AG09309 (cell line): ENCODE measurements around the gene SCAF11.

Experiments
- DNase-seq: peaks from one replicate; pipeline ENCODE4 v3.0.0-alpha.2; 2010; ENCODE audit warnings: low read depth
- H3K4me3 ChIP-seq: 2 replicates; pipeline ENCODE4 v1.5.1; 2011; ENCODE audit warnings: mild to moderate bottlenecking, low read depth, low read length, moderate library complexity; ENCODE audit not compliant: control insufficient read depth
- TF ChIP-seq, protein P1 (sequence below): IDR thresholded peaks from 2 replicates; pipeline ENCODE4 v1.5.1; 2011; ENCODE audit warnings: mild to moderate bottlenecking, low read depth, low read length, inconsistent platforms; ENCODE audit not compliant: insufficient read depth, control insufficient read depth; ENCODE audit errors: missing control alignments

Gene SCAF11

DNA sequence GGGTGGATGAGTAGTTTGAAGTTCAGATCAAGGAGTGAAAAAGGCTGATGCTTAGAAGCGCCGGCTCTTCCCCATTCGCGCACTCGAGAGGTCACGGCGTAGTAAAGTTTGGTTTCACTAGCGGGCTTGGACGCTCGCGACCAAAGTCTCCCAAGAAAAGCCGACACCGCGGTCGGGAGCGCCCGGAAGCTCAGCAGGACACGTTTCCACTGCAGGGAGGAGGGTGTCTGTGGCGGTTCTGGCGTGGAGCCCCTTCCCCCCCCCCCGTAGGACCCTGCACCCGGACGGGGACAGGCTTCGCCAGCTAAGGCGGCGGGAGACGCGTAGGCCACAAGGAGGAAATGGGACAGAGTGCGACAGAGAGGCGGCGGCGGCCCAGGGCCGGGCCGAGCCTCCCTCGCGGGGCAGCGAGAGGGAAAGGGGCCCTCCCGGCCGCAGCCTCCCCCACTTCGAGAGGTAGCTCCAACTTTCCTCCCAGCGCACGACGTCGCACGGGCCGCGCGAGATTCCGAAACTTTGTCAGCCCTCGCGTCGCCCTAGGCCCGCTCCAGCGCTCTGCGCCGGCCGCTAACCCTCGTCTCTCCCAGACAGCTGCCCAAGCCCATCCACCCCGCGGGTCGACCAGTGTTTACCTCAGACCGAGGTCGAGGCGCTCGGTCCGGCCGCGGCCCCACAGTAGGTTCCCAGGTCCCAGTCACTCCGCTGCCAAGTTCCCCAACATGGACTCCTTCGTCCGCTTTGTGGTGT lies 480 bp downstream of the SCAF11 start:
- no peak for DNase-seq
- TF ChIP-seq, protein P1, sequence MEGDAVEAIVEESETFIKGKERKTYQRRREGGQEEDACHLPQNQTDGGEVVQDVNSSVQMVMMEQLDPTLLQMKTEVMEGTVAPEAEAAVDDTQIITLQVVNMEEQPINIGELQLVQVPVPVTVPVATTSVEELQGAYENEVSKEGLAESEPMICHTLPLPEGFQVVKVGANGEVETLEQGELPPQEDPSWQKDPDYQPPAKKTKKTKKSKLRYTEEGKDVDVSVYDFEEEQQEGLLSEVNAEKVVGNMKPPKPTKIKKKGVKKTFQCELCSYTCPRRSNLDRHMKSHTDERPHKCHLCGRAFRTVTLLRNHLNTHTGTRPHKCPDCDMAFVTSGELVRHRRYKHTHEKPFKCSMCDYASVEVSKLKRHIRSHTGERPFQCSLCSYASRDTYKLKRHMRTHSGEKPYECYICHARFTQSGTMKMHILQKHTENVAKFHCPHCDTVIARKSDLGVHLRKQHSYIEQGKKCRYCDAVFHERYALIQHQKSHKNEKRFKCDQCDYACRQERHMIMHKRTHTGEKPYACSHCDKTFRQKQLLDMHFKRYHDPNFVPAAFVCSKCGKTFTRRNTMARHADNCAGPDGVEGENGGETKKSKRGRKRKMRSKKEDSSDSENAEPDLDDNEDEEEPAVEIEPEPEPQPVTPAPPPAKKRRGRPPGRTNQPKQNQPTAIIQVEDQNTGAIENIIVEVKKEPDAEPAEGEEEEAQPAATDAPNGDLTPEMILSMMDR: no peak
- peak overlapping the region; percentile 90 for H3K4me3 ChIP-seq

DNA sequence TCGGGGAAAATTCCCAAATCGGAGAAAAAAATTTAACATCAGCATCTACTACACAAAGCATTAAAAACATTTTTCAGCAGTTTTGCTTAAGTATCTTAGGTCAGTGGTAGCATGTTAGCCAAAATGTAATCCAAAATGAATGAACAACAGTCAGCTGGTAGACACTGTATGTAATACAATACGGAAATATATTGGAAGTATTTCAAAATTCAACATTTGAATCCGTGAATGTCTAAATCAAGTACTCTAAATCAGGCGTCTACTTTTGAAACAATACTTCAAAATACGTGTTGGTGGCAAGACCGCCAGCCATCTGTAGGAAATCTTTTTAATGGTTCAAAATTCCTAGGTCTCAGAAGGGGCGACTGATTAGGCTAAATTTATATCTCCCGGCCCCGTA lies 1.1 kb downstream of the SCAF11 start:
- DNase-seq: no peak

DNA sequence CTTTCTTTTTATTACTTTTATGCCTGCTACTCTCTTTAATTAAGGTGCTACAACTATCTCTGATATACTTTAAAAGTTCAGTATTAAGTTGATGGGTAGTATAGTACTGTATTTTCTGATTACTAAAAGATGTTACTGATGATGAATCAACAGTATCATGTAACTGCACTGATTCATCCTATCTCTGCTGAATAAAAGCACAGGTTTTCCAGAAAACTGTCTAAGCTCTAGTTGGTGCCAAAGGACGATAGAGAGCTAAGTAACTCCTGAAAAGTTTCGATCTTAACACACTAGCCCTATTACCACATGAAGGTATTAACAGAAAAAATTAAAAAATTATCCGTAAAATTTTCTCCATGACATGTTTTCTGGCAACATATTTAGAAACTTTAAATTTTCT lies 2.1 kb downstream of the SCAF11 start:
- no peak for DNase-seq
- TF ChIP-seq, protein P1: no peak
- no peak overlapping the region; the same call in 1 of the 2 replicates for H3K4me3 ChIP-seq

More for the DNA sequence above, 1.1 kb downstream of the SCAF11 start:
- peak overlapping the region; percentile 90 for H3K4me3 ChIP-seq
- TF ChIP-seq, protein P1: no peak

DNA sequence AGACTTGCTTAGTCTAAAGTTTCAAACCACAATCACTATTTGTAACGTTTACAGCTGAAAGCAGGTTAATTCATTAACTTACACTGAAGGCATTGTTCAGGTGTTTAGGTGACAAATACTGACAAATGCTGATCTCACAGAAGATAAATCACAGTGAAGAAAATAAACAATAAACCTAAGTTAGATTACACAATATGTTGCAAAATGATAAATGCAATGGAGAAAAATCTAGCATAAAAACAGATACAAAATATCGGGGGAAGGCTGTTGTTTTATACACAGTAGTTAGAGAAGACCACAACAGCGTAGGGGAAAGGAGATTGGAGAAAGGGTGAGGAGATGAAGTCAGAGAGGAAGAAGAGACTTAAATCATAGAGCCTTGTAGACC lies 3.0 kb downstream of the SCAF11 start:
- H3K4me3 ChIP-seq: no peak overlapping the region
- no peak for DNase-seq

DNA sequence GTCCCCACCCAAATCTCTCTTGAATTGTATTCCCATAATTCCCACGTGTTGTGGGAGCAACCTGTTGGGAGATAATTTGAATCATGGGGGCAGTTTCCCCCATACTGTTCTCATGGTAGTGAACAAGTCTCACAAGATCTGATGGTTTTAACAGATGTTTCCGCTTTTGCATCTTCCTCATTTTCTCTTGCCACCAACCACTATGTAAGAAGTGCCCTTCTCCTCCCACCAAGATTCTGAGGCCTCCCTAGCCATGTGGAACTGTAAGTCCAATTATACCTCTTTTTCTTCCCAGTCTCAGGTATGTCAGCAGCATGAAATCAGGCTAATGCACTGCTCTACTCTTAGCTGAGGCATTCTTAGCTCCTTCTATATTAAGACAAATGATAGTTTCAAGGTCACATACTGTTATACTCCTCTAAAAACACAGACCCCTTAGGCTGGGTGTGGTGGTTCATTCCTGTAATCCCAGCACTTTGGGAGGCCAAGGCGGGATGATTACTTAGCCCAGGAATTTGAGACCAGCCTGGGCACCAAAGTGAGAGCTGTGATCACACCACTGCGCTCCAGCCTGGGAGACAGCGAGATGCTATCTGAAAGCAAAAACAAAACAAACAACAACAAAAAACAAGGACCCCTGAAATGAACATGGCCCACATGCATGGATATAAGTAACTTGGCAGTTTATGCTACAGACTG lies 3.6 kb downstream of the SCAF11 start:
- no peak overlapping the region for H3K4me3 ChIP-seq
- TF ChIP-seq, protein P1: no peak

More for the DNA sequence above, 3.0 kb downstream of the SCAF11 start:
- TF ChIP-seq, protein P1: no peak

DNA sequence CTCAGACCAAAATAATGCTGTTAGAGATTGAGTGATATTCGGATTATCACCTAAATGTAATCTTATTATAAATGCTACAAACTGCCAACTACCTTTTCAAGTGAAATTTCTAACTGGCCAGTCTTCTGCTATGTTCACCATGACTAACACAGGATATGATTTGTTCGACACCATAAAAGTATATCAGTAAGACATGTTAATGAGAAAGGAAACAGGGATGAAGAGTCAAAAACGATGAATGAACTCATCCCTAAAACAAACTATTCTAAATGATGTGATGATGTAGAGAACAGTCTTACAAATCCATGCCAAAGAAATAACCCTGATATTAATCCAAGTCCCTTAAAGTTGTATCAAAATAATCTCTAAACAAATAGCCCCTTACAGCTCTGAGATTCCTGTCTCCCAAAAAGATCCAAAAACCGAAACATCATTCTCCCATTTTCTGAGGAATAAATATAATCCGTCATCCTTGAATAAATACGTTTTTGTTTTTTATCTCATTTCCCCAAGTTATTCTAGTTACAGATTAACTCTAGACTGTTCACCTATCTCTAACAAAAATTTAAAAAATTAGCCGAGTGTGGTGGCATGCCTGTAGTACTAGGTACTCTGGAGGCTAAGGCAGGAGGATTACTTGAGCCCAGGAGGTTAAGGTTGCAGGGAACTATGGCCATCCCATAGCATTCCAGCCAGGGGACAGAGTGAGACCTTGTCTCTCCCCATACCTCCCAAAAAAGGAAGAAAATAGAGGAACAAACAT lies 9.1 kb downstream of the SCAF11 start:
- TF ChIP-seq, protein P1: no peak
- no peak overlapping the region for H3K4me3 ChIP-seq
- DNase-seq: no peak

More for the DNA sequence above, 3.6 kb downstream of the SCAF11 start:
- no peak for DNase-seq
